ENCODE measurements around the gene KCNK5. TPM values are rescaled to one million over a fixed set of nuclear protein-coding genes. Genes with fewer than 3 reads are reported as not detected.

Gene KCNK5
- total RNA-seq, result 15.6 TPM

- ATAC-seq, result peak; percentile 91
- intact Hi-C loops (cut with DNase I), result loop anchor here (5.0 kb wide), 1 partner anchor 37 kb away; no protein-coding TSS in a partner anchor
- peak; percentile 88 for DNase-seq (ENCODE audit: low spot score)
Measured at GRCh38 chr6:39228992-39229767, at the start of gene KCNK5. KCNK5 (minus strand) TSS chr6:39229475; CDS start chr6:39229111, 364 bp downstream.

DNA sequence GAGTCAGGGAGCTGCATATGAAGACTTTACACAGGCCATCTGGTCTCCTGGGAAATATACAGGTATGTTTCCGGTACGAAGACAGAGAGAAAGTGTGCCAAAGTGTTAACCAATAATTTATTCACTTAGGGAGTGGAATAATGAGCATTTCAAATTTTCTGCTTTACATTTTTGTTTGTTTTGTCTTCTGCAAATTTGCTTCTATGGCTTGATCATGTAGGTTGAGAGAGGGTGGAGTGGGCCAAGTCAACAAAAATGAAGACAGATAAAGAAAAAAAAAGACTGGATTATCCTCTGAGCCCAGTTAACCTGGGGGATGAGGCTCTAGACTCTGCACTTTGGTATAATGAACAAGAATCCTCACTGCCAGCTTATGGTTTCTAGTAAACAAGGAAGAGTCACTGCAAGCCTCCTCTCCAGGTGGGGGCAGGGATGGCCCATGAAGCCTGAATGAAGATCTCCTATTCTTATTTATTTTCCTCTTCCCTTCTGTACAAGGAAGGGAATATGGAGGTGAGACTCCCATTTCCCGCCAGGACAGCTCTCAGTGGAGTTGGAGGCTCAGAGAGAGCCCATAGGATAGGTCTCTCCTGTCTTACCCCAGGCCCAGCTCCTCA lies 47.2 kb upstream of the KCNK5 start:
- no peak for ATAC-seq
- no peak for DNase-seq (ENCODE audit: low spot score)
- intact Hi-C loops (cut with DNase I), result no loop called here

- DNase-seq (ENCODE audit: low spot score) (no peak), ATAC-seq (no peak)
- intact Hi-C loops (cut with DNase I), result no loop called here
Measured at GRCh38 chr6:39274903-39275302, 45.6 kb upstream of the KCNK5 start.

DNA sequence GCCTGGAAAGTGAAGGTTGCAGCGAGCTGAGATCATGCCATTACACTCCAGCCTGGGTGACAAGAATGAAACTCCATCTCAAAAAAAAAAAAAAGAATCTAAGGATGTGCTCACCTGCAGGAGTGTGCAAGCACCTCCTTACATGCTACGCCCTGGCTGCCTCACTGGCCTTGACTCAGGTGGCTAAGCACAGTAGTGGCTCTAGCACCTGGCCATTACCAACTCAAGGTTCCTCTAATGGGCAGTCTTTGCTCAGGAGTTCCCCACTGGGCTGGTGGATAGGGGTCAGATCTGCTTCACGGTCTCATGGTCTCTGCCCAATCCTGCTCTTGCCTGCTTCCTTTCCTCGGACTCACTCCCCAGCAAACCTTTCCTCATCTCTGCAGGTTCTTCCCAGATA lies 45.2 kb upstream of the KCNK5 start:
- DNase-seq (ENCODE audit: low spot score) (no peak), ATAC-seq (no peak)
- intact Hi-C loops (cut with DNase I), result no loop called here

GRCh38 chr6:39273406-39273821 lies 44.1 kb upstream of the KCNK5 start:
- intact Hi-C loops (cut with DNase I), result no loop called here
- ATAC-seq (no peak), DNase-seq (ENCODE audit: low spot score) (no peak)

- intact Hi-C loops (cut with DNase I), result no loop called here
- ATAC-seq (no peak), DNase-seq (ENCODE audit: low spot score) (no peak)
Measured at GRCh38 chr6:39269961-39270360, 40.7 kb upstream of the KCNK5 start.

DNA sequence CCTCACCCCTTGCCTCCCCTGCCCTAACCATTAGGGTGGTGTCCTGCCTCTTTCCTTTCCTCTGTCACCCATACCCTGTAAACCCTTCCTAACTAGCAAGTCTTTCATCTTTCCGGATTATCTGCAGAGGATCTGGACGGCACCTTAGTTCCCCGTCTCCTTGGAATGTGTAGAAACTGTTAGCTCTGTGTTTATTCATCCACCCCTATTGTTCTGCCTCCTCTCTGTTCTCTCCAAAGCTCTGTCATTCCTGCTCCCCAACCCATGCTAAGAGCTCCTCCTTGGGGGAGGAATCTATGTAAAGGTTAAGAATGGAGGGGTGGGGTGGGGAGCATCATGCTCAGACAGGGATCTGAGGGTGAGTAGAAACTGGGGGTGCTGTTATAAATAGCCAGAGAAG lies 39.4 kb upstream of the KCNK5 start:
- intact Hi-C loops (cut with DNase I), result no loop called here
- ATAC-seq, result no peak
- no peak for DNase-seq (ENCODE audit: low spot score)

GRCh38 chr6:39268171-39268570 lies 38.9 kb upstream of the KCNK5 start:
- ATAC-seq (no peak), DNase-seq (ENCODE audit: low spot score) (no peak)
- intact Hi-C loops (cut with DNase I), result no loop called here

DNA sequence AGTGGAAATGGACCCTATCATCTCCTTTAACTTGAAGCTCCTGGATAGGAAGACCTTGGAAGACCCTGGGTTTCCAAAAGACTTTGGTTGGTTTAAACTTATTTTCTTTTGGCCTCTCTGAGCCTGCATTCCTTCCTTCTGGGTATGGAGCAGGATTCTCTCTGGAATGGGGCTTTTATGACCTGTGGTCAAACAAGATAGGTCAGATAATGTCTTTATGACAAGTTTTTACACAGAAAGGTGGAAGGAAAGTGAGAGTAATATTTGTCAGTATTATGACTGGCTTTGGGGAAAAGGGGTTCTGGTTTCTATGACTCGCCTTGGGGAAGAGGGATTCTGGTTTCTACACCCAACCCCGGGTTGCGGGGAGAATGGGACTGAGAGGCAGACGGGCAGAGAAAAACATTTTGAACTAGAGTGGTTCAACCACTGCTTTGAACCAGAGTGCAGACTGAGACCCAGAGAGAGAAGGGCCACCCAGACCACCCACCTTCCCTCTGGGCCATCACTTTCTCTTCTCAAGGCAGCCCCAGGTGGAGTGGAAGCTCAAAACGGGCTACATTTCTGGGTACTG lies 37.6 kb upstream of the KCNK5 start:
- DNase-seq (ENCODE audit: low spot score), result no peak
- no peak for ATAC-seq
- intact Hi-C loops (cut with DNase I), result no loop called here

GRCh38 chr6:39266375-39266774 lies 37.1 kb upstream of the KCNK5 start:
- ATAC-seq (no peak), DNase-seq (ENCODE audit: low spot score) (no peak)
- intact Hi-C loops (cut with DNase I), result no loop called here

- no peak for ATAC-seq
- DNase-seq (ENCODE audit: low spot score), result no peak
- intact Hi-C loops (cut with DNase I), result no loop called here
Measured at GRCh38 chr6:39263303-39264037, 34.2 kb upstream of the KCNK5 start.

DNA sequence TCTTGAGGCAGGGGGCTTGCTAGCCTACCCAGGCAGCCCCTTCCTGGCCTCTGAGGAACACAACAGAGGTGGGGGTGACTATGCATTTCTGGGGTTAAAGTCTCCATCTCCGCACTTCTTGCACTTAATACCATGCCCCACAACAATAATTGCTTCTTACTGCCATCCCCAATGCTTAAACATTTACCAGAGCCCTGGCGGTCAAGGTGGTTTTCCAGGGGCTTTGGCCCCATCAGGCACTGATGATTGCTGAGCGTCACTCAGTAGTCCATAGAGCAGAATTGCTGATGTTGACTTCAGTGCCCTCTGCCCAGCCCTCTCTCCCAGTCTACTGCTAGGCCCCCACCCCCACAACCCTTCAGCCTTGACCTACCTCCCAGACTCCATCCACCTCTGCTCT lies 32.5 kb upstream of the KCNK5 start:
- DNase-seq (ENCODE audit: low spot score) (no peak), ATAC-seq (no peak)
- intact Hi-C loops (cut with DNase I), result no loop called here

DNA sequence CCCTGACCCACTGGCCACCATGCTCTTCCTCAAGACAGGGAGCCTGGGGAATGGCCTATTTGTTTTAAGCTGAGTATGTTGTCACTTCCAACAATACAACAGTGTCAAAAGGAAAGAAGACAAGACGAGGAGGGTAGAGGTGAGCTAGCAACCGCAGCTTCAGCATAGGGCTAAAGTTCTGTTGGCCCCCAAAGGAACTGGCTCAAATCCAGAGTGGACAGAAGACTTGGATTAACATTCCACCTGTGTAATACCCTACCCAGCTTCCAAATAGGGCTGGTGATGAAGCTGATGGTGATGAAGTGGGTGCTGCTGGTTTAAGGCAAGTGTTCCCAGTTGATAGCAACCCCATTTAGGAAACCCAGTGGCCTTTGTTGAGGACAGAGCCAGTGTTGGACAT lies 31.7 kb upstream of the KCNK5 start:
- DNase-seq (ENCODE audit: low spot score), result no peak
- intact Hi-C loops (cut with DNase I), result no loop called here
- no peak for ATAC-seq

GRCh38 chr6:39260456-39260855 lies 31.2 kb upstream of the KCNK5 start:
- no peak for DNase-seq (ENCODE audit: low spot score)
- ATAC-seq, result no peak
- intact Hi-C loops (cut with DNase I), result no loop called here

GRCh38 chr6:39256294-39256940 lies 27.1 kb upstream of the KCNK5 start:
- intact Hi-C loops (cut with DNase I), result no loop called here
- ATAC-seq (no peak), DNase-seq (ENCODE audit: low spot score) (no peak)

GRCh38 chr6:39254999-39255535 lies 25.8 kb upstream of the KCNK5 start:
- intact Hi-C loops (cut with DNase I), result no loop called here
- DNase-seq (ENCODE audit: low spot score), result no peak
- no peak for ATAC-seq

GRCh38 chr6:39251406-39251805 lies 22.1 kb upstream of the KCNK5 start:
- no peak for ATAC-seq
- intact Hi-C loops (cut with DNase I), result no loop called here
- DNase-seq (ENCODE audit: low spot score), result no peak

GRCh38 chr6:39250507-39250906 lies 21.2 kb upstream of the KCNK5 start:
- intact Hi-C loops (cut with DNase I), result no loop called here
- no peak for DNase-seq (ENCODE audit: low spot score)
- ATAC-seq, result no peak

DNA sequence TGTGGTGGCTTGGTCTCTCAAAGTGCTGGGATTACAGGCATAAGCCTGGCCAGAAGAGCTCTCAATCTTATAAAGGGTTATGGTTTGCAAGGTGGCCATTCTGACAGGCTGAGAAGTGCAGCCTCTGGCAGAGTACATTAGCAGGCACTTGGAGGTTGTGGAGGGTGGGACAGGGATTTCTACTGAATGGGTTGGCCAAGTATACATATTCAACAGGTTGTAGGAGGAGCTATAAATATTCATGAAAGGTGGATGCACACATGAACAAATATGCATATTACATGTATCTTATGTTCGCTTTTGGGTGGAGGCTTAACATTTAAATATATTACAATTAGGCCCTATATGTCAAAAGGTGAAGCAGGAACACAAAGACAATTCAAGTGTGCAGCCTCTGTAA lies 20.0 kb upstream of the KCNK5 start:
- DNase-seq (ENCODE audit: low spot score) (no peak), ATAC-seq (no peak)
- intact Hi-C loops (cut with DNase I), result no loop called here

Measured in sciatic nerve (tissue), 2 donors.